GM21447 (cell line): Measurements from ENCODE around the gene UBE2E2.
"Not testable (repeated sequence)": the region's sequence is repeated elsewhere in the genome, so short reads cannot be mapped to it uniquely, and the experiment has no call there.

ENCODE experiments used
- ATAC-seq: cut with Tn5 transposase; IDR thresholded peaks from one replicate; pipeline ENCODE4 v1.9.1; 2021; ENCODE audit not compliant: unreplicated experiment

Gene UBE2E2

GRCh38 chr3:23602971-23603370, 399.8 kb downstream of the UBE2E2 start:
- no peak for ATAC-seq

- no peak for ATAC-seq
Measured at GRCh38 chr3:23607184-23607847, 404.2 kb downstream of the UBE2E2 start.

- ATAC-seq, result no peak
Measured at GRCh38 chr3:23608650-23609049, 405.5 kb downstream of the UBE2E2 start.

- no peak for ATAC-seq
Measured at GRCh38 chr3:23611737-23612295, 408.7 kb downstream of the UBE2E2 start.

GRCh38 chr3:23612296-23612891, 409.3 kb downstream of the UBE2E2 start:
- no peak for ATAC-seq

- no peak for ATAC-seq
Measured at GRCh38 chr3:23615068-23615467, 411.9 kb downstream of the UBE2E2 start.

- ATAC-seq, result not testable (repeated sequence)
Measured at GRCh38 chr3:23618475-23618874, 415.3 kb downstream of the UBE2E2 start.

- no peak for ATAC-seq
Measured at GRCh38 chr3:23619705-23620637, 416.8 kb downstream of the UBE2E2 start.

- no peak for ATAC-seq
Measured at GRCh38 chr3:23620638-23621015, 417.5 kb downstream of the UBE2E2 start.

- no peak for ATAC-seq
Measured at GRCh38 chr3:23623844-23624243, 420.7 kb downstream of the UBE2E2 start.

- ATAC-seq, result no peak
Measured at GRCh38 chr3:23624305-23624704, 421.2 kb downstream of the UBE2E2 start.

- no peak for ATAC-seq
Measured at GRCh38 chr3:23626442-23626841, 423.3 kb downstream of the UBE2E2 start.

- ATAC-seq, result no peak
Measured at GRCh38 chr3:23629181-23629894, 426.2 kb downstream of the UBE2E2 start.

- no peak for ATAC-seq
Measured at GRCh38 chr3:23633261-23633960, 430.3 kb downstream of the UBE2E2 start.

GRCh38 chr3:23637339-23637738, 434.2 kb downstream of the UBE2E2 start:
- no peak for ATAC-seq

- ATAC-seq, result no peak
Measured at GRCh38 chr3:23640471-23641146, 437.5 kb downstream of the UBE2E2 start.
